Upper lobe of right lung (tissue), 1 donor: ENCODE results near the gene AMDHD2. TPM values are rescaled to one million over a fixed set of nuclear protein-coding genes. Genes with fewer than 3 reads are reported as not detected.
"Not testable (repeated sequence)": the region's sequence is repeated elsewhere in the genome, so short reads cannot be mapped to it uniquely, and the experiment has no call there.

ENCODE experiments used
- ATAC-seq: fragments of 200-7000 bp; cut with Tn5 transposase; one replicate; pipeline ENCODE4 v1.9.1; 2020; ENCODE audit warnings: mild to moderate bottlenecking, moderate library complexity
- DNase-seq: peaks from one replicate; pipeline ENCODE4 v3.0.0-alpha.2; 2020
- H3K27ac ChIP-seq: fragments of 200-600 bp; one replicate; pipeline ENCODE4 v1.8.0; 2022
- H3K27me3 ChIP-seq: fragments of 200-600 bp; one replicate; pipeline ENCODE4 v1.8.0; 2022; ENCODE audit warnings: mild to moderate bottlenecking
- H3K36me3 ChIP-seq: fragments of 200-600 bp; one replicate; pipeline ENCODE4 v1.8.0; 2022
- H3K4me1 ChIP-seq: fragments of 200-600 bp; one replicate; pipeline ENCODE4 v1.8.0; 2022
- H3K4me3 ChIP-seq: fragments of 200-600 bp; one replicate; pipeline ENCODE4 v1.8.0; 2022; ENCODE audit warnings: mild to moderate bottlenecking
- H3K9me3 ChIP-seq: fragments of 200-600 bp; one replicate; pipeline ENCODE4 v1.8.0; 2022
- intact Hi-C: fragments of 100-400 bp; cut with DNase I; formaldehyde crosslinking; loops from one replicate; pipeline ENCODE4 v1.11.0; 2022
- microRNA-seq: library from miRNA; unstranded; fragments of <30 nt; microRNA quantifications from one replicate; pipeline ENCODE4 v1.2.0, GENCODE V29; 2020; ENCODE audit warnings: borderline microRNAs expressed
- total RNA-seq: library from RNA; stranded (reverse); fragmentation: NEBNext Ultra II Directional; extraction: Animal tissue kit (Norgen Biotek cat#: 25700); gene quantifications from one replicate; pipeline ENCODE4 v1.2.1, GENCODE V29; 2021
- donor health status: DM: no; HTN: yes; CAD: no; lungs with severe emphysema.

Gene AMDHD2
- total RNA-seq, 1 donor from 2014 or later: 61.7 TPM

- H3K9me3 ChIP-seq, H3K4me1 ChIP-seq, H3K27me3 ChIP-seq, intact Hi-C loops, H3K4me3 ChIP-seq, DNase-seq, ATAC-seq, H3K27ac ChIP-seq: not testable (repeated sequence)
- H3K36me3 ChIP-seq: peaks cover 12% of the 10 kb centered on the region
Measured at GRCh38 chr16:2580818-2581217, 60.6 kb downstream of the AMDHD2 start.

Small RNAs within 50 kb of the gene (microRNA-seq; reads per million reads assigned to microRNA genes)
- not detected for gene MIR3178

Other genes starting within 250 kb of the AMDHD2 start
- gene ABCA3, start 179.6 kb upstream of the AMDHD2 start, total RNA-seq: 598 TPM
- gene CCNF, start 90.9 kb upstream of the AMDHD2 start, total RNA-seq: 3.6 TPM
- not detected for gene TEDC2, start 60.3 kb upstream of the AMDHD2 start, total RNA-seq
- not detected for gene NTN3, start 49.1 kb upstream of the AMDHD2 start, total RNA-seq
- gene TBC1D24, start 45.2 kb upstream of the AMDHD2 start, total RNA-seq: 43.7 TPM
- 298 TPM for gene ATP6V0C, start 6.4 kb upstream of the AMDHD2 start, total RNA-seq
- 1.4 TPM for gene CEMP1, start 11.0 kb downstream of the AMDHD2 start, total RNA-seq
- gene PDPK1, start 17.6 kb downstream of the AMDHD2 start, total RNA-seq: 90.9 TPM
- 23.8 TPM for gene KCTD5, start 162.2 kb downstream of the AMDHD2 start, total RNA-seq
- gene PRSS27, start 199.9 kb downstream of the AMDHD2 start, total RNA-seq: 0.81 TPM
- gene SRRM2, start 232.3 kb downstream of the AMDHD2 start, total RNA-seq: 660 TPM